Measurements from ENCODE around the gene CLEC16A.

CLEC16A gene

DNA sequence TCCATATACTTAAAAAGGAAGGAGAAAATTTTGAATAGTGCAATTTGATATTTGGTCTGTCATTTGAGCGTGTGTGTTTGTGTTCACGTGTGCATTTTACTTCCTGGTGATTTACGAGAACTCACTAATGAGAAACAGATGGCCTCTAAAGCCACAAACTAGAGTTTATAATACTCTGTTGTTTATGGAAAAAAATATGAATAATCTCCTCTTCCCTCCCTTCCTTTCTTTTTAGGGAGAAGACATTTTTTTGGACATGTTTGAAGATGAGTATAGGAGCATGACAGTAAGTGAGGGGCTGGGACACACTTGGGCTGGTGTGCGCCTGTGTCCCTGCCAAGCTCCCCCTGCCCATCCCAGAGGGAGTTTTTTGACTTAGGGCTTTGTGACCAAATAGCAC lies 102.7 kb downstream of the CLEC16A start:
- peak; percentile 29 to 80 for DNase-seq

DNA sequence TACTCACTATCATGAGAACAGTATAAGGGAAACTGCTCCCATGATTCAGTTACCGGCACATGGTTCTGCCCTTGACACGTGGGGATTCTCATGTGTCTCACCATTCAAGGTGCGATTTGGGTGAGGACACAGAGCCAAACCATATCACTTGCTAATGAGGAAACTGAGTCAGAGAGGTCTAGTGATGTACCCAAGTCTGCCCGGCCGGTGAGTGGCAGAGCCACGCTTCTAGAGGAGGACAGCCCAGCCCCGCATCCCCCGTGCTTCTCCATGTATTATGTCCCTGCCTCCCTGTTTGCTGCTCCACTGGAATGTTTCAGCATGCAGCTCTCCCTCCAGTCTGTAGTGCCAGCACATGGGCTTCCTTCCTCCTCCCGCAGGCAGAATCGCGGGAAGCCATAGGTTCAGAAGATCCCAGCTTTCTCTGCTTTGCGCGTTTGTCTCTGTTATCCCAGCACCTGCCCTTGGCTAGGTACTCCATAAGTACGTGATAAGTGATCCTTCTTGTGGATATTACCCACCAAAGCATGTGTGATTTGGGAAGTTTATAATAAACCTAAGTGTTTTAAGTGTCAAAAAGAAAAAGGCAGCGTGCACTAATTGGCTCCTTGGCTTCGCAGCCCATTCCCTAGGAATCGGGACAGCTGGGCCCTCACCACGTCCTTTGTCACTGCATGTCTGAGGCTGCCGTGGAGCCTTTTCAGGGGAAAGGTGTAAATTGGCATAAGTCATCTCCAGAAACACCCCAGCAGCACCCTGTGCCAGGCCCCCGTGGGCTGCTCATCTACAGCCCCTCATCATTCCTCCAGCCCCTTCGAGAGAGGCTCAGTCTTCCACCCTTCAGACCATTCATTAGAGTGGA lies 103.8 kb downstream of the CLEC16A start:
- DNase-seq, result peak; percentile 63 to 73

GRCh38 chr16:11049396-11050059 lies 105.2 kb downstream of the CLEC16A start:
- DNase-seq, result no peak

GRCh38 chr16:11050536-11050935 lies 106.2 kb downstream of the CLEC16A start:
- DNase-seq, result no peak

DNA sequence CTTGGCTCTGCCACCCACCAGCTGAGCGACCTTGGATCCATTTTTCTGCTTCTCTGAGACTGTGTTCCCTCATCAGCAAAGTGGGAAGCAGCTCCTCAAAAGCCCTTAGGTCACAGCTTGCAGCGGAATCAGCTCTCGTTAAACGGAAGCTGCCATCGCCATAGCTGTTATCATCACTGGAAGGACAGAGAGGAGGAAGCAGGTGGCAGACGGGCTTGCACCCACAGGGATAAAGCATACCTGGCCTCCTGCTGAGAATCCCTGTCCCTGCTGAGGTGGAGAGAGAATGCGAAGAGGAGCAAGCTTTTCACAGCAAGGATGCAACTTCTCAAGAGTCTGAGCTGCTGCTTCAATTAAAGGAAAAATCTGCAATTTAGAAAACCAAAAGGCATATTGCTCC lies 106.6 kb downstream of the CLEC16A start:
- DNase-seq, result peak in 1 of 2 experiments; percentile 39

DNA sequence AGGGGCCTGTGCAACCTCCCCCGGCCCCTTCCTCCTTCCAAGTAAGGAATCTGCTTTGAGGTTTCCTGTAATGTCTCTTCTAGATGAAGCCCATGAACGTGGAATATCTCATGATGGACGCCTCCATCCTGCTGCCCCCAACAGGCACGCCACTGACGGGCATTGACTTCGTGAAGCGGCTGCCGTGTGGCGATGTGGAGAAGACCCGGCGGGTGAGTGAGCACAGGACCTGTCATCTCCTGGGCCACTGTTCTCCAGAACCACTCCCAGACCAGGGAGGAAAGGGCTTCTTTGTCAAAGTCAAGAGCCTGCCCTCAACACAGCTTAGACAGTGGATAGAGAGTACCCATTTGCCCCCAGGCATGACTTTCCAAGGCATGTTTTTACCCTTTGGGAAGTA lies 107.1 kb downstream of the CLEC16A start:
- DNase-seq, result no peak

GRCh38 chr16:11051879-11052808 lies 107.8 kb downstream of the CLEC16A start:
- DNase-seq, result no peak

GRCh38 chr16:11053916-11054460 lies 109.6 kb downstream of the CLEC16A start:
- peak; percentile 97 to 98 for DNase-seq

- DNase-seq, result no peak
These were observed 112.0 kb downstream of the CLEC16A start for GRCh38 chr16:11056090-11056992.

GRCh38 chr16:11056993-11057649 lies 112.8 kb downstream of the CLEC16A start:
- DNase-seq, result no peak

- DNase-seq, result peak in 1 of 2 experiments; percentile 9
These were observed 113.5 kb downstream of the CLEC16A start for GRCh38 chr16:11057711-11058345.

- no peak for DNase-seq
These were observed 114.5 kb downstream of the CLEC16A start for GRCh38 chr16:11058832-11059231.

- no peak for DNase-seq
These were observed 115.2 kb downstream of the CLEC16A start for GRCh38 chr16:11059588-11059987.

DNA sequence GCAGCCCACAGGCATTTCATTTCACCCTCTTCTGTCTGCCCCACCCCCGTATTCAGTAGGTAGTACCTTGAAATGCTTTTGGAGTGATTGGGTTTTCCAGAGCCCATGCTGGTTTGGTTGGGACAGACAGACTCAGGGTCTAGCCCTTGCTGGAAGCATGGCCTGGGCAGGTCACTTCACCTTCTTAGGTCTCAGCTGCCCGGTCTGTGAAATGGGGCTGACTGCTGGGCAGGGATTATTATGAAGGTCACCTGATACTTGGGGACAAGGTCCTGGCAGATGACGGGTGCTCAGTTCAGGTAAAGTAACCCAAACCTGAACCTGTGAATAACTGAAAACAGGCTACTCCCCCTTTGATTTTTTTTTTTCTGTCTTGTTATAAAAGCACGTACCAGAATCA lies 116.0 kb downstream of the CLEC16A start:
- no peak for DNase-seq

DNA sequence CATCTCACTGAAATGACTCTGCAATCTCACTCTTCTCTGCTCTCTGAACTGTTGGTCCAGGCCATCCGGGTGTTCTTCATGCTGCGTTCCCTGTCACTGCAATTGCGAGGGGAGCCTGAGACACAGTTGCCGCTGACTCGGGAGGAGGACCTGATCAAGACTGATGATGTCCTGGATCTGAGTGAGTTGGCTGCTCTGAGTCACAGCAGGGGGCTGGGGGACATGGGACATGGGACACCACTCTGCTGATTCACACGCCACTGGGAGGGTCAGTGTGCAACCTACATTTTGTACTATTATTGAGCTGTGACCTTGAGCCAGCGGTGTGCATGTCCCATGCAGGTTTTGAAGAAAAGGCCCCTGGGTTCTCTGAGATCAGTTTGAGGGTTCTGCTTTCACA lies 116.5 kb downstream of the CLEC16A start:
- DNase-seq, result no peak

GRCh38 chr16:11061629-11062270 lies 117.4 kb downstream of the CLEC16A start:
- no peak for DNase-seq

DNA sequence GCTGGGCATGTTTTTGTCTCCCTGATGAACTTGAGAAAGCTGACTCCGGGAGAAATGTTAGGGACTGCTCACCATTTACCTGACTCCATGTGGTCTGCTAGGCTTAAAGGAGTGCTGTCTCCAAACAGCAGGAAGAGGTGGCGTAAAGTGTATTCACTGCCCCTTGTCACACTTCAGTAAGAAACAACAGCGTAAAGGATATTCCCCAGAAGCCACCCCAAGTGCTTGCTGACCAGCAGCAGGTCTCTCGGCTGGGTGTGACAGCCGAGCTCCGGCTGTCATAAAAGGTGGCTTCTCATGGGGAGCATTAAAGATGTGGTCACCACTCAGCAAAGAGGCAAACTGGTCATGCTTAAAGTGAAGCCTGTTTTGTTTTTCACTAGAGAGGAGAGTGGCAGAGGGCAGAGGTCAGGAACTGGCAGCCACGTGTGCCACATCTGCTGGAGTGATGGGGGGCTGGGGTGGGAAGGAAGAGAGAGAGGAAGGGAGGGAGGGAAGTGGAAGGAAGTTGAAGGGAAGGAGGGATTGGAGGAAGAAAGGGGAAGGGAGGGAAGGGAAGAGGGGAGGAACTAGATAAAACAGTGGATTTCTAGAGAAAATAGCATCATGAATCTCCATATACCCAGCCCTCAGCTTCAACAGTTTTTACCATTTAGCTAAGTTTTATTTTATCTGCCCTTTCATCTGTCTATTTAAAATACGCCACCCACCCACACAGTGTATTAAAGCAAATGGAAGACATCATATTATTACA lies 119.3 kb downstream of the CLEC16A start:
- DNase-seq, result no peak

DNA sequence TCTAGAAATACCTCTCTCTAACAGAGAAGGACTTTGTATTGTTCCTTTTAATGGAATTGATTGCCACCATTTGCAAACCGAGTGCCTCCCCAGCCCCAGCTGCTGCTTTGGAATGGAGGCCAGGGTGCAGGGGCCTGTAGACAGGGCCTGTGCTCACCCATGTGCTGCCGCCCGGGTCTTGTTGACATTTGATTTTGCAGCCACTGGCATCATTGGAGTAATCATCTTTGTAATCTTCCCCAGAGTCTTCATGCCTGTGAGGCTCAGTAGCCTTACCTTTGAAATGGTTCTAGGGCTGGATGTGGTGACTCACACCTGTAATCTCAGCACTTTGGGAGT lies 119.8 kb downstream of the CLEC16A start:
- no peak for DNase-seq

- DNase-seq, result no peak
These were observed 120.5 kb downstream of the CLEC16A start for GRCh38 chr16:11064851-11065250.
